ENCODE data around the gene METTL3. TPM values are rescaled to one million over a fixed set of nuclear protein-coding genes. Genes with fewer than 3 reads are reported as not detected.

The METTL3 gene
- total and polyA plus RNA-seq, 2 of the 8 experiments (the other 6 are each of a cell fraction or from before 2014, with no cell fraction given), result 103 to 144 TPM

DNA sequence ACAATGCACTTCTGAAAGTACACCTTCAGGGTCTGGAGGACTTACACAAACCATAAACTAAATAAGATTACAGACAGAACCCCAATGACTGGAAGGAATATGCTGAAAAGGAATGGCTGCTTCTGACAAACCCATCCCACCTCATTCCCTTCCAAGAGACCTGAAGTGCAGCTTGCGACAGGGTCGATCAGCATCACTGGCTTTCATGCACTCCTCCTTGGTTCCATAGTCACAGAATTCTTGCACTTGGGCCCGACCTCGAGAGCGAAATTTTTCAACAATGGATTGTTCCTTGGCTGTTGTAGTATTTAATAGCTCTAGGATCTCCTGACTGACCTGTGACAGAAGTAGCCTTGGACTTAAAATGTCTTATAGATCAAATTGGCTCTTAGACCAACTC is 9.6 kb downstream of the METTL3 start (continued):
- TF ChIP-seq, protein P1, sequence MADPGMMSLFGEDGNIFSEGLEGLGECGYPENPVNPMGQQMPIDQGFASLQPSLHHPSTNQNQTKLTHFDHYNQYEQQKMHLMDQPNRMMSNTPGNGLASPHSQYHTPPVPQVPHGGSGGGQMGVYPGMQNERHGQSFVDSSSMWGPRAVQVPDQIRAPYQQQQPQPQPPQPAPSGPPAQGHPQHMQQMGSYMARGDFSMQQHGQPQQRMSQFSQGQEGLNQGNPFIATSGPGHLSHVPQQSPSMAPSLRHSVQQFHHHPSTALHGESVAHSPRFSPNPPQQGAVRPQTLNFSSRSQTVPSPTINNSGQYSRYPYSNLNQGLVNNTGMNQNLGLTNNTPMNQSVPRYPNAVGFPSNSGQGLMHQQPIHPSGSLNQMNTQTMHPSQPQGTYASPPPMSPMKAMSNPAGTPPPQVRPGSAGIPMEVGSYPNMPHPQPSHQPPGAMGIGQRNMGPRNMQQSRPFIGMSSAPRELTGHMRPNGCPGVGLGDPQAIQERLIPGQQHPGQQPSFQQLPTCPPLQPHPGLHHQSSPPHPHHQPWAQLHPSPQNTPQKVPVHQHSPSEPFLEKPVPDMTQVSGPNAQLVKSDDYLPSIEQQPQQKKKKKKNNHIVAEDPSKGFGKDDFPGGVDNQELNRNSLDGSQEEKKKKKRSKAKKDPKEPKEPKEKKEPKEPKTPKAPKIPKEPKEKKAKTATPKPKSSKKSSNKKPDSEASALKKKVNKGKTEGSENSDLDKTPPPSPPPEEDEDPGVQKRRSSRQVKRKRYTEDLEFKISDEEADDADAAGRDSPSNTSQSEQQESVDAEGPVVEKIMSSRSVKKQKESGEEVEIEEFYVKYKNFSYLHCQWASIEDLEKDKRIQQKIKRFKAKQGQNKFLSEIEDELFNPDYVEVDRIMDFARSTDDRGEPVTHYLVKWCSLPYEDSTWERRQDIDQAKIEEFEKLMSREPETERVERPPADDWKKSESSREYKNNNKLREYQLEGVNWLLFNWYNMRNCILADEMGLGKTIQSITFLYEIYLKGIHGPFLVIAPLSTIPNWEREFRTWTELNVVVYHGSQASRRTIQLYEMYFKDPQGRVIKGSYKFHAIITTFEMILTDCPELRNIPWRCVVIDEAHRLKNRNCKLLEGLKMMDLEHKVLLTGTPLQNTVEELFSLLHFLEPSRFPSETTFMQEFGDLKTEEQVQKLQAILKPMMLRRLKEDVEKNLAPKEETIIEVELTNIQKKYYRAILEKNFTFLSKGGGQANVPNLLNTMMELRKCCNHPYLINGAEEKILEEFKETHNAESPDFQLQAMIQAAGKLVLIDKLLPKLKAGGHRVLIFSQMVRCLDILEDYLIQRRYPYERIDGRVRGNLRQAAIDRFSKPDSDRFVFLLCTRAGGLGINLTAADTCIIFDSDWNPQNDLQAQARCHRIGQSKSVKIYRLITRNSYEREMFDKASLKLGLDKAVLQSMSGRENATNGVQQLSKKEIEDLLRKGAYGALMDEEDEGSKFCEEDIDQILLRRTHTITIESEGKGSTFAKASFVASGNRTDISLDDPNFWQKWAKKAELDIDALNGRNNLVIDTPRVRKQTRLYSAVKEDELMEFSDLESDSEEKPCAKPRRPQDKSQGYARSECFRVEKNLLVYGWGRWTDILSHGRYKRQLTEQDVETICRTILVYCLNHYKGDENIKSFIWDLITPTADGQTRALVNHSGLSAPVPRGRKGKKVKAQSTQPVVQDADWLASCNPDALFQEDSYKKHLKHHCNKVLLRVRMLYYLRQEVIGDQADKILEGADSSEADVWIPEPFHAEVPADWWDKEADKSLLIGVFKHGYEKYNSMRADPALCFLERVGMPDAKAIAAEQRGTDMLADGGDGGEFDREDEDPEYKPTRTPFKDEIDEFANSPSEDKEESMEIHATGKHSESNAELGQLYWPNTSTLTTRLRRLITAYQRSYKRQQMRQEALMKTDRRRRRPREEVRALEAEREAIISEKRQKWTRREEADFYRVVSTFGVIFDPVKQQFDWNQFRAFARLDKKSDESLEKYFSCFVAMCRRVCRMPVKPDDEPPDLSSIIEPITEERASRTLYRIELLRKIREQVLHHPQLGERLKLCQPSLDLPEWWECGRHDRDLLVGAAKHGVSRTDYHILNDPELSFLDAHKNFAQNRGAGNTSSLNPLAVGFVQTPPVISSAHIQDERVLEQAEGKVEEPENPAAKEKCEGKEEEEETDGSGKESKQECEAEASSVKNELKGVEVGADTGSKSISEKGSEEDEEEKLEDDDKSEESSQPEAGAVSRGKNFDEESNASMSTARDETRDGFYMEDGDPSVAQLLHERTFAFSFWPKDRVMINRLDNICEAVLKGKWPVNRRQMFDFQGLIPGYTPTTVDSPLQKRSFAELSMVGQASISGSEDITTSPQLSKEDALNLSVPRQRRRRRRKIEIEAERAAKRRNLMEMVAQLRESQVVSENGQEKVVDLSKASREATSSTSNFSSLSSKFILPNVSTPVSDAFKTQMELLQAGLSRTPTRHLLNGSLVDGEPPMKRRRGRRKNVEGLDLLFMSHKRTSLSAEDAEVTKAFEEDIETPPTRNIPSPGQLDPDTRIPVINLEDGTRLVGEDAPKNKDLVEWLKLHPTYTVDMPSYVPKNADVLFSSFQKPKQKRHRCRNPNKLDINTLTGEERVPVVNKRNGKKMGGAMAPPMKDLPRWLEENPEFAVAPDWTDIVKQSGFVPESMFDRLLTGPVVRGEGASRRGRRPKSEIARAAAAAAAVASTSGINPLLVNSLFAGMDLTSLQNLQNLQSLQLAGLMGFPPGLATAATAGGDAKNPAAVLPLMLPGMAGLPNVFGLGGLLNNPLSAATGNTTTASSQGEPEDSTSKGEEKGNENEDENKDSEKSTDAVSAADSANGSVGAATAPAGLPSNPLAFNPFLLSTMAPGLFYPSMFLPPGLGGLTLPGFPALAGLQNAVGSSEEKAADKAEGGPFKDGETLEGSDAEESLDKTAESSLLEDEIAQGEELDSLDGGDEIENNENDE (IDR thresholded peaks at IDR 0.05; ENCODE audit: insufficient replicate concordance, low read length), result no peak
- TF ChIP-seq TBP (IDR thresholded peaks at IDR 0.05; ENCODE audit: low read depth, low read length) (no peak), RNF2 (IDR thresholded peaks at IDR 0.05; ENCODE audit: borderline replicate concordance, low read depth, low read length, missing control alignments, poor library complexity, severe bottlenecking) (no peak), MAFK (IDR thresholded peaks at IDR 0.05; ENCODE audit: low read depth, low read length) (no peak), CBX8 (IDR thresholded peaks at IDR 0.05; ENCODE audit: borderline replicate concordance, low read depth, low read length) (no peak), RFX5 (IDR thresholded peaks at IDR 0.05; ENCODE audit: borderline replicate concordance, low read depth, low read length) (no peak), EGR1 (IDR thresholded peaks at IDR 0.05; ENCODE audit: borderline replicate concordance, low read depth, low read length) (no peak), JUN (IDR thresholded peaks at IDR 0.05; ENCODE audit: low read depth, low read length) (no peak), USF2 (IDR thresholded peaks at IDR 0.05; ENCODE audit: low read length) (no peak), TCF12 (IDR thresholded peaks at IDR 0.05; ENCODE audit: low read depth, low read length) (no peak), ZNF274 (IDR thresholded peaks at IDR 0.05; ENCODE audit: borderline replicate concordance, extremely low read depth, low read length) (no peak)
